ENCODE results near the gene CNIH4.

DNA sequence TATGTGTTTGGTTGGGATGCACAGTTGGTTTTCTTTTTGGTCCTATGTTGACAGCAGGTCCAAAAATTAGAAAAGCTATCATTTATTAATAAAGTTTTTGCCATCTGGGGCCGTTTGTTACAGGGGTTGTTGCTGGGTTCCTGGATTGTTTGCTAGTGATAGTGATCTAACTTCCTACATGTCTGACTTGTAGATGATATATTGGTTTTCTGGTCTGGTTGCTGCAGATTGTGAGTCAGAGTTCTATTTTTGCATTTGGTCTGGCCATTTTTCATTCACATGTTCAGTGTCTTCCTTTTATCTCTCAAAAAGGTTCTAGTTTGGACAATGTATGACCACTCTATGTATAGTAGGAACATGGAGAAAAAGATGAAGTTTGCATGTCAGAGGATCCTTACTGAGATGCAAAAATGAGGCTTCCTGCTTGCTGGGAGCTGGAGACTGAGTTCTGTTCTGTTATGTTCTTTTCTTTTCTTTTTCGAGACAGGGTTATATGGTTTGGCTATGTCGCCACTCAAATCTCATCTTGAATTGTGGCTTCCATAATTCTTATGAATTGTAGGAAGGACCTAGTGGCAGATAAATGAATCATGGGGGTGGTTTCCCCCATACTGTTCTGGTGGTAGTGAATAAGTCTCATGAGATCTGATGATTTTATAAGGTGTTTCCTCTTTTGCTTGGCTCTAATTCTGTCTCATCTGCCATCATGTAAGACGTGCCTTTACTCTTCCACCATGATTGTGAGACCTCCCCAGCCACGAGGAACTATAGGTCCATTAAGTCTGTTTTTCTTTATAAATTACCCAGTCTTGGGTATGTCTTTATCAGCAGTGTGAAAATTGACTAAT lies 22.5 kb upstream of the CNIH4 start:
- TF ChIP-seq POLR2A (IDR thresholded peaks at IDR 0.05; ENCODE audit: low read length) (no peak), GATA1 (IDR thresholded peaks at IDR 0.05; ENCODE audit: low read depth, low read length) (no peak)

All from erythroblast (primary cell).